Neural progenitor cell (in vitro differentiated cells): Measurements from ENCODE around the gene EGLN3. TPM values are rescaled to one million over a fixed set of nuclear protein-coding genes. Genes with fewer than 3 reads are reported as not detected.
A peak's percentile ranks its signal among the peaks of the same experiment; 100 is the strongest.
"Not testable (repeated sequence)": the region's sequence is repeated elsewhere in the genome, so short reads cannot be mapped to it uniquely, and the experiment has no call there.

ENCODE experiments used
- DNase-seq: peaks from one replicate; pipeline ENCODE4 v3.0.0-alpha.2; 2016; ENCODE audit warnings: low spot score
- H2AFZ ChIP-seq: fragments of 200-600 bp; sonication (generic); replicated peaks from 2 replicates; pipeline ENCODE4 v1.6.1; 2016; ENCODE audit warnings: antibody characterized with exemption
- H3F3A ChIP-seq: fragments of 200-600 bp; sonication (generic); 2 replicates; pipeline ENCODE4 v1.6.1; 2016; ENCODE audit warnings: antibody characterized with exemption, low read depth
- H3K27ac ChIP-seq: fragments of 200-600 bp; sonication (generic); 2 replicates; pipeline ENCODE4 v1.5.1; 2016; ENCODE audit warnings: mild to moderate bottlenecking
- H3K27me3 ChIP-seq: fragments of 200-600 bp; sonication (generic); 2 replicates; pipeline ENCODE4 v1.6.1; 2016; ENCODE audit warnings: mild to moderate bottlenecking, moderate library complexity
- H3K36me3 ChIP-seq: fragments of 200-600 bp; sonication (generic); 2 replicates; pipeline ENCODE4 v1.5.1; 2016
- H3K4me1 ChIP-seq: fragments of 200-600 bp; sonication (generic); 2 replicates; pipeline ENCODE4 v1.6.1; 2016; ENCODE audit warnings: mixed run types
- H3K4me2 ChIP-seq: fragments of 200-600 bp; sonication (generic); 2 replicates; pipeline ENCODE4 v1.6.1; 2016
- H3K4me3 ChIP-seq: fragments of 200-600 bp; sonication (generic); 2 replicates; pipeline ENCODE4 v1.5.1; 2016
- H3K79me2 ChIP-seq: fragments of 200-600 bp; sonication (generic); 2 replicates; pipeline ENCODE4 v1.6.1; 2016; ENCODE audit warnings: low read depth
- H3K9ac ChIP-seq: fragments of 200-600 bp; sonication (generic); 2 replicates; pipeline ENCODE4 v1.6.1; 2016
- H3K9me3 ChIP-seq: fragments of 200-600 bp; sonication (generic); 2 replicates; pipeline ENCODE4 v1.5.1; 2016; ENCODE audit warnings: low read depth
- H4K20me1 ChIP-seq: fragments of 200-600 bp; sonication (generic); 2 replicates; pipeline ENCODE4 v1.6.1; 2016; ENCODE audit warnings: low read depth
- H3K27ac Mint-ChIP-seq: 3 replicates; pipeline ENCODE4 v1.8.0; 2021; ENCODE audit warnings: mixed read lengths
- H3K27me3 Mint-ChIP-seq: 2 replicates; pipeline ENCODE4 v1.8.0; 2022; ENCODE audit warnings: low read depth, mild to moderate bottlenecking, inconsistent platforms, moderate library complexity, mixed read lengths; ENCODE audit not compliant: insufficient read depth
- H3K36me3 Mint-ChIP-seq: 3 replicates; pipeline ENCODE4 v1.8.0; 2021; ENCODE audit warnings: mixed read lengths
- H3K4me1 Mint-ChIP-seq: 3 replicates; pipeline ENCODE4 v1.8.0; 2021; ENCODE audit warnings: mixed read lengths
- H3K4me3 Mint-ChIP-seq: 3 replicates; pipeline ENCODE4 v1.8.0; 2021; ENCODE audit warnings: mild to moderate bottlenecking, moderate library complexity, mixed read lengths
- H3K9me3 Mint-ChIP-seq: 3 replicates; pipeline ENCODE4 v1.8.0; 2020; ENCODE audit warnings: mixed read lengths
- EZH2 ChIP-seq: fragments of 200-600 bp; sonication (generic); IDR thresholded peaks from 2 replicates; pipeline ENCODE4 v1.6.1; 2017; ENCODE audit warnings: antibody characterized with exemption, mild to moderate bottlenecking, moderate library complexity
- EZH2phosphoT487 ChIP-seq: fragments of 200-600 bp; sonication (generic); IDR thresholded peaks from 2 replicates; pipeline ENCODE4 v1.6.1; 2017; ENCODE audit warnings: antibody characterized with exemption
- total RNA-seq: library from RNA; depleted of rRNA; stranded (reverse); fragments of >200 nt; gene quantifications from 2 replicates; pipeline ENCODE4 v1.2.3, GENCODE V29; 2015; ENCODE audit warnings: low replicate concordance
- TF ChIP-seq, protein P1 (sequence below): fragments of 200-600 bp; sonication (generic); IDR thresholded peaks from 2 replicates; pipeline ENCODE4 v1.5.1; 2017; ENCODE audit warnings: antibody characterized with exemption, mild to moderate bottlenecking

EGLN3 gene
- total RNA-seq, 1 donor from 2014 or later, result 73.5 TPM

DNA sequence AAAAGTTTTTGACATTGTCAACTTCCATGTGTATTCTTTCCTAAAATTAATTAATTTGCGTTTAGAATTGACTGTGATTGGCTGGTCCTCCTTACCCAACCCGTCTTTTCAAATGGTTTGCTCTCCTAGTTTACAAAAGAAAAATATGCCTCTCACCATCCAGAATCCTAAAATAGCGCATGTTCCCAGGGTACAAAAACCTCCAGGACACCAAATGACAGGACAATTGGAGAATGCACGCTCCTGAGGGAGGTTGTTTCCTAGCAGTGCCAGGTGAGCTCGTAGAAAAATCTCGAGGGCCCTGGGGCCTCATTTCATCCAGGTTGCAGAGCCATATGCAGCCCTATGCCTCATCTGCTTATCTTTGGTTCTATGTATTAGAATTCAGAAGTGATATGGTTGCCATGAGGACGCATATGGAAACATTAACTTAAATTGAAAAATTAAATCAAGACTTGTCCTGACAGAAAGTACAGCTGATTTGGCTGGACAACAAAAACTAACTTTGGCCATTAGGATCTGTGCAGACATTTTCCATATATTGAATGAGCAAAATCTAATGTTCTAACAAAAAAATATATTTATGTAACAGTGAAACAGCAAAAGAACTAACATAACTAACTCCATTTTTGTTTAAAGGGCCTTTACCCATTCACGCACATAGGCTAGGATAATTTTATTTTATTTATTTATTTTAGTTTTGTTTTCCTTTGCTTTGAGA lies 28.2 kb upstream of the EGLN3 start:
- peaks cover 3% of the 10 kb centered on the region for H3K4me1 Mint-ChIP-seq
- no peaks in the 10 kb centered on the region for H3K27me3 ChIP-seq
- no peaks in the 10 kb centered on the region for H3K9me3 ChIP-seq
- no peaks in the 10 kb centered on the region for H4K20me1 ChIP-seq
- H3K9ac ChIP-seq, result no peak overlapping the region
- peak; percentile 0 for DNase-seq
- H3K9me3 Mint-ChIP-seq, result peaks cover 5% of the 10 kb centered on the region
- H2AFZ ChIP-seq, result no peak overlapping the region
- TF ChIP-seq, protein P1, sequence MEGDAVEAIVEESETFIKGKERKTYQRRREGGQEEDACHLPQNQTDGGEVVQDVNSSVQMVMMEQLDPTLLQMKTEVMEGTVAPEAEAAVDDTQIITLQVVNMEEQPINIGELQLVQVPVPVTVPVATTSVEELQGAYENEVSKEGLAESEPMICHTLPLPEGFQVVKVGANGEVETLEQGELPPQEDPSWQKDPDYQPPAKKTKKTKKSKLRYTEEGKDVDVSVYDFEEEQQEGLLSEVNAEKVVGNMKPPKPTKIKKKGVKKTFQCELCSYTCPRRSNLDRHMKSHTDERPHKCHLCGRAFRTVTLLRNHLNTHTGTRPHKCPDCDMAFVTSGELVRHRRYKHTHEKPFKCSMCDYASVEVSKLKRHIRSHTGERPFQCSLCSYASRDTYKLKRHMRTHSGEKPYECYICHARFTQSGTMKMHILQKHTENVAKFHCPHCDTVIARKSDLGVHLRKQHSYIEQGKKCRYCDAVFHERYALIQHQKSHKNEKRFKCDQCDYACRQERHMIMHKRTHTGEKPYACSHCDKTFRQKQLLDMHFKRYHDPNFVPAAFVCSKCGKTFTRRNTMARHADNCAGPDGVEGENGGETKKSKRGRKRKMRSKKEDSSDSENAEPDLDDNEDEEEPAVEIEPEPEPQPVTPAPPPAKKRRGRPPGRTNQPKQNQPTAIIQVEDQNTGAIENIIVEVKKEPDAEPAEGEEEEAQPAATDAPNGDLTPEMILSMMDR, result no peak
- TF ChIP-seq EZH2phosphoT487, result no peak
- TF ChIP-seq EZH2, result no peak
- H3K27ac ChIP-seq, result no peak overlapping the region
- no peak overlapping the region for H3K4me3 Mint-ChIP-seq
- no peaks in the 10 kb centered on the region for H3K4me1 ChIP-seq
- no peak overlapping the region for H3K4me2 ChIP-seq
- no peak overlapping the region for H3K27ac Mint-ChIP-seq
- H3K36me3 ChIP-seq, result no peaks in the 10 kb centered on the region
- no peak overlapping the region for H3K4me3 ChIP-seq
- H3K36me3 Mint-ChIP-seq, result no peaks in the 10 kb centered on the region
- no peaks in the 10 kb centered on the region for H3K27me3 Mint-ChIP-seq
- H3K79me2 ChIP-seq, result no peaks in the 10 kb centered on the region
- H3F3A ChIP-seq, result no peaks in the 10 kb centered on the region

DNA sequence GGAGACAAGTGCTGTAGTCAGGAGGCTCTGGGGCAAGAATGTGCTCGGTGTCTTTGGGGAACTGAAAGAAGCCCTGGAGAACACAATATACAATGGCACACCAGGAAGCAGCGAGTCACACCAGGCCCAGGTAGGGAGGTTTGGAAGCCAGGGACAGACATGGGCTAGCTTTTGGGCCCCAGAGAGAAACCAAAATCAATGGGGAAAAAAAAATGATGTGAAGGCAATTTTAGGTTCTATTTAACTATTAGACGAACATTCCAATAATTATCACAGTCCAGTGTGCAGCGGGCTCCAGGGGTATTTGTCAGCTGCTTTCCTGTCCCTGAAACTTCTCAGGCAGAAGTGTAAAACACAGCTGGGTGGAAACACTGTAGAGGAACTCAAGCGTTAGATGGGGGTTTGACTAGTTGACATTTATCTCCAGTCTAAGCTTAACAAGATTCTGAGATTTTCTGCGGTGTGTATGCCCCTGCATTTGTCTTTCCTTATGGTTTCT lies 21.8 kb upstream of the EGLN3 start:
- Histone ChIP-seq H3K4me2 (peak overlapping the region; percentile 32), H3K4me3 (no peak overlapping the region), H3K9me3 (peaks cover 6% of the 10 kb centered on the region), H3K9ac (no peak overlapping the region), H3K27me3 (peaks cover 3% of the 10 kb centered on the region), H3K79me2 (no peaks in the 10 kb centered on the region), H2AFZ (no peak overlapping the region), H3K27ac (no peak overlapping the region), H3K4me1 (peaks cover 10% of the 10 kb centered on the region), H3F3A (peaks cover 11% of the 10 kb centered on the region), H3K36me3 (peaks cover 3% of the 10 kb centered on the region), H4K20me1 (no peaks in the 10 kb centered on the region)
- Mint-ChIP-seq H3K9me3 (peaks cover 23% of the 10 kb centered on the region), H3K4me3 (no peak overlapping the region), H3K36me3 (no peaks in the 10 kb centered on the region), H3K27ac (peak overlapping the region; percentile 62), H3K27me3 (peaks cover 4% of the 10 kb centered on the region), H3K4me1 (peaks cover 7% of the 10 kb centered on the region)
- DNase-seq, result peak; percentile 24
- TF ChIP-seq EZH2, result no peak
- TF ChIP-seq, protein P1, result no peak
- no peak for TF ChIP-seq EZH2phosphoT487

DNA sequence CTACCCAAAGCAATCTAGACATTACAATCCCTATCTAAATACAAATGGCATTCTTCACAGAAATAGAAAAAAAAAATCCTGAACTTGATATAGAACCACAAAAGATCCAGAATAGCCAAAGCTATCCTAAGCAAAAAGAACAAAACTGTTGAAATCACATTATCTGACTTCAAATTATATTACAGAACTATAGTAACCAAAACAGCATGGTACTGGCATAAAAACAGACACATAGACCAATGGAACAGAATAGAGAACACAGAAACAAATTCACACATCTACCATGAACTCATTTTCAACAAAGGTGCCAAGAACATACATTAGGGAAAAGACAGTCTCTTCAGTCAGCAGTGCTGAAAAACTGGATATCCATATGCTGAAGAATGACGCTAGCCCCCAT lies 19.0 kb upstream of the EGLN3 start:
- H3K4me3 Mint-ChIP-seq, H3K27me3 ChIP-seq, H3K4me2 ChIP-seq, H3K9me3 ChIP-seq, H3K4me3 ChIP-seq, H3K36me3 Mint-ChIP-seq, H3K9ac ChIP-seq, H2AFZ ChIP-seq, H4K20me1 ChIP-seq, DNase-seq, H3K79me2 ChIP-seq, H3K27me3 Mint-ChIP-seq, H3K27ac ChIP-seq, H3K36me3 ChIP-seq, H3K27ac Mint-ChIP-seq: not testable (repeated sequence)
- peaks cover 22% of the 10 kb centered on the region for H3F3A ChIP-seq
- Mint-ChIP-seq H3K4me1 (peaks cover 11% of the 10 kb centered on the region), H3K9me3 (peaks cover 25% of the 10 kb centered on the region)
- peaks cover 36% of the 10 kb centered on the region for H3K4me1 ChIP-seq

DNA sequence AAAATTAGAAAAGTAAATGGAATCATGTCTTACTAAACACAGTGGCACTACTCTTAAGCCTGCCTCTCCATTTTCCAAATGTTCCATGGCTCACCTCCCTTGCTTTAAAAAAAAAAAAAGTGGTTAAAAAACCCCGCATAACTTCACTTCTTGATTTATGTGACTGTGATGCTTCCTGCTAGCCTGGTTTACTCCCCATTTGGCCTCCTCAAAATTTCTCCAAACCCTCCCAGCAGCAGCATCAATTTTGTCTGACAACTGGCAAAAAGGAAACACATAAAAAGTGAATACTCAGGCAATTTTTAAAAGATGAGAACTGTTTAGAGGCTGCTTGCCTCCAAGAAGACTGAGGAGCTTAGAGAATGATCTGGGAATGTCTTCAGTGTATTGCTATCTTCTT lies 17.8 kb upstream of the EGLN3 start:
- Histone ChIP-seq H3K79me2 (no peaks in the 10 kb centered on the region), H3K36me3 (peaks cover 3% of the 10 kb centered on the region), H3K27ac (no peak overlapping the region), H3K4me2 (no peak overlapping the region), H3K4me3 (no peak overlapping the region), H3K9ac (no peak overlapping the region), H3K27me3 (peaks cover 3% of the 10 kb centered on the region), H2AFZ (no peak overlapping the region), H4K20me1 (no peaks in the 10 kb centered on the region), H3K4me1 (peaks cover 47% of the 10 kb centered on the region), H3K9me3 (peaks cover 6% of the 10 kb centered on the region), H3F3A (peaks cover 30% of the 10 kb centered on the region)
- no peak overlapping the region for H3K4me3 Mint-ChIP-seq
- no peak overlapping the region for H3K27ac Mint-ChIP-seq
- no peaks in the 10 kb centered on the region for H3K36me3 Mint-ChIP-seq
- H3K27me3 Mint-ChIP-seq, result peaks cover 5% of the 10 kb centered on the region
- H3K9me3 Mint-ChIP-seq, result peaks cover 25% of the 10 kb centered on the region
- peaks cover 22% of the 10 kb centered on the region for H3K4me1 Mint-ChIP-seq
- DNase-seq, result no peak
- TF ChIP-seq EZH2 (no peak), EZH2phosphoT487 (no peak)
- TF ChIP-seq, protein P1, result no peak
